VCaP (cell line): ENCODE data around the gene CDH8.
A peak's percentile ranks its signal among the peaks of the same experiment; 100 is the strongest.

Experiments
- H3K27ac ChIP-seq: fragments of 450-650 bp; 2 replicates; pipeline ENCODE4 v1.5.1; 2017
- CTCF ChIP-seq: fragments of 450-650 bp; conservative IDR thresholded peaks from 2 replicates; pipeline ENCODE4 v1.5.1; 2017; ENCODE audit warnings: mild to moderate bottlenecking, moderate library complexity

Gene CDH8

GRCh38 chr16:62041401-62041800, 5.2 kb upstream of the CDH8 start:
- no peak overlapping the region for H3K27ac ChIP-seq
- peak; percentile 67 for TF ChIP-seq CTCF

- no peak for TF ChIP-seq CTCF
- no peak overlapping the region for H3K27ac ChIP-seq
These were observed 2.4 kb upstream of the CDH8 start for GRCh38 chr16:62038646-62039045.

- H3K27ac ChIP-seq, result no peak overlapping the region
- no peak for TF ChIP-seq CTCF
These were observed 2.0 kb upstream of the CDH8 start for GRCh38 chr16:62038225-62038624.

GRCh38 chr16:62036802-62037135, 531 bp upstream of the CDH8 start:
- H3K27ac ChIP-seq, result no peak overlapping the region
- no peak for TF ChIP-seq CTCF

GRCh38 chr16:62035115-62036092, 834 bp downstream of the CDH8 start:
- H3K27ac ChIP-seq, result no peak overlapping the region
- no peak for TF ChIP-seq CTCF

GRCh38 chr16:62034231-62035114, 1.8 kb downstream of the CDH8 start:
- no peak for TF ChIP-seq CTCF

GRCh38 chr16:62033065-62033464, 3.2 kb downstream of the CDH8 start:
- no peak for TF ChIP-seq CTCF
- no peak overlapping the region for H3K27ac ChIP-seq

More at GRCh38 chr16:62034231-62035114, 1.8 kb downstream of the CDH8 start:
- no peak overlapping the region for H3K27ac ChIP-seq
